HepG2 (cell line): ENCODE measurements around the gene MAP3K3. TPM values are rescaled to one million over a fixed set of nuclear protein-coding genes. Genes with fewer than 3 reads are reported as not detected.

Source experiments
- CBX1 ChIP-seq: IDR thresholded peaks from one replicate; pipeline ENCODE4 v1.6.1; 2016; ENCODE audit warnings: antibody characterized with exemption, low read depth
- ETV6 ChIP-seq: sonication (generic); formaldehyde crosslinking; conservative IDR thresholded peaks from 2 replicates; pipeline ENCODE4 v1.4.0; 2020; ENCODE audit warnings: missing genetic modification reagents
- FOXC1 ChIP-seq: sonication (generic); formaldehyde crosslinking; IDR thresholded peaks from 2 replicates; pipeline ENCODE4 v1.8.0; 2022; ENCODE audit warnings: mild to moderate bottlenecking, missing genetic modification reagents, borderline replicate concordance
- RBFOX2 ChIP-seq: fragments of 200-400 bp; formaldehyde crosslinking; IDR thresholded peaks from 2 replicates; pipeline ENCODE4 v1.6.1; 2017; ENCODE audit warnings: low read depth, mild to moderate bottlenecking, low read length
- YEATS2 ChIP-seq: sonication (generic); formaldehyde crosslinking; IDR thresholded peaks from 2 replicates; pipeline ENCODE4 v1.4.0; 2020; ENCODE audit warnings: missing genetic modification reagents, borderline replicate concordance
- ZBTB20 ChIP-seq: sonication (generic); formaldehyde crosslinking; IDR thresholded peaks from 2 replicates; pipeline ENCODE4 v1.8.1; 2023; ENCODE audit warnings: missing genetic modification reagents, low read depth, mild to moderate bottlenecking, borderline replicate concordance
- ZNF354B ChIP-seq: sonication (generic); formaldehyde crosslinking; IDR thresholded peaks from 2 replicates; pipeline ENCODE4 v1.8.0; 2022; ENCODE audit warnings: mild to moderate bottlenecking, missing genetic modification reagents
- ZNF629 ChIP-seq: sonication (generic); formaldehyde crosslinking; conservative IDR thresholded peaks from 2 replicates; pipeline ENCODE4 v1.5.0; 2020; ENCODE audit warnings: missing genetic modification reagents
- ZNF879 ChIP-seq: sonication (generic); formaldehyde crosslinking; IDR thresholded peaks from 2 replicates; pipeline ENCODE4 v1.8.1; 2023; ENCODE audit warnings: missing genetic modification reagents
- polyA plus RNA-seq, 8 experiments: library from polyadenylated mRNA; depleted of rRNA in 3 of 8; stranded (reverse) in 7 of 8; unstranded in 1 of 8; fragments of >200 nt; fragmentation: Illumina TruSeq in 4 of 8; extraction: Trizol in 4 of 8; gene quantifications; 2 replicates each; pipeline versions ENCODE4 v1.2.1 to v1.2.3, GENCODE V29; 2011 to 2016; ENCODE audit warnings: low read depth in 4 of 8, missing spikeins in 1 of 8, mixed read lengths in 1 of 8; ENCODE audit not compliant: insufficient read depth in 1 of 8
- total RNA-seq, 5 experiments: library from RNA; depleted of rRNA; stranded (reverse); fragments of >200 nt; fragmentation: Illumina TruSeq; extraction: Trizol; gene quantifications; 2 replicates each; pipeline ENCODE4 v1.2.3, GENCODE V29; 2016; ENCODE audit warnings: low read depth in 1 of 5
- TF ChIP-seq, protein P1 (sequence below): sonication (generic); formaldehyde crosslinking; IDR thresholded peaks from one replicate; pipeline ENCODE4 v1.5.1; 2020; ENCODE audit warnings: mild to moderate bottlenecking, missing genetic modification reagents; ENCODE audit errors: not compliant biosample characterization
- TF ChIP-seq, protein P2 (sequence below): sonication (generic); formaldehyde crosslinking; IDR thresholded peaks from 2 replicates; pipeline ENCODE4 v1.8.0; 2022; ENCODE audit warnings: mild to moderate bottlenecking, missing genetic modification reagents, moderate library complexity
- TF ChIP-seq, protein P3 (sequence below): IDR thresholded peaks from 2 replicates; pipeline ENCODE4 v1.6.1; 2016
- TF ChIP-seq, protein P4 (sequence below): sonication (generic); formaldehyde crosslinking; IDR thresholded peaks from 2 replicates; pipeline ENCODE4 v1.8.1; 2023; ENCODE audit warnings: missing genetic modification reagents, inconsistent platforms, borderline replicate concordance
- TF ChIP-seq, protein P5 (sequence below), 2 experiments: sonication (generic) in 1 of 2; formaldehyde crosslinking in 1 of 2; IDR thresholded peaks; 2 replicates each; pipeline versions ENCODE4 v1.4.0 to v1.6.1; 2018 to 2020; ENCODE audit warnings: missing genetic modification reagents in 2 of 2, borderline replicate concordance in 1 of 2, low read depth in 1 of 2, mild to moderate bottlenecking in 1 of 2, missing biosample characterization in 1 of 2

Gene MAP3K3
- total and polyA plus RNA-seq, 2 of the 13 experiments (the other 11 are each of a cell fraction or from before 2014, with no cell fraction given), result 17.7 to 21.8 TPM

DNA sequence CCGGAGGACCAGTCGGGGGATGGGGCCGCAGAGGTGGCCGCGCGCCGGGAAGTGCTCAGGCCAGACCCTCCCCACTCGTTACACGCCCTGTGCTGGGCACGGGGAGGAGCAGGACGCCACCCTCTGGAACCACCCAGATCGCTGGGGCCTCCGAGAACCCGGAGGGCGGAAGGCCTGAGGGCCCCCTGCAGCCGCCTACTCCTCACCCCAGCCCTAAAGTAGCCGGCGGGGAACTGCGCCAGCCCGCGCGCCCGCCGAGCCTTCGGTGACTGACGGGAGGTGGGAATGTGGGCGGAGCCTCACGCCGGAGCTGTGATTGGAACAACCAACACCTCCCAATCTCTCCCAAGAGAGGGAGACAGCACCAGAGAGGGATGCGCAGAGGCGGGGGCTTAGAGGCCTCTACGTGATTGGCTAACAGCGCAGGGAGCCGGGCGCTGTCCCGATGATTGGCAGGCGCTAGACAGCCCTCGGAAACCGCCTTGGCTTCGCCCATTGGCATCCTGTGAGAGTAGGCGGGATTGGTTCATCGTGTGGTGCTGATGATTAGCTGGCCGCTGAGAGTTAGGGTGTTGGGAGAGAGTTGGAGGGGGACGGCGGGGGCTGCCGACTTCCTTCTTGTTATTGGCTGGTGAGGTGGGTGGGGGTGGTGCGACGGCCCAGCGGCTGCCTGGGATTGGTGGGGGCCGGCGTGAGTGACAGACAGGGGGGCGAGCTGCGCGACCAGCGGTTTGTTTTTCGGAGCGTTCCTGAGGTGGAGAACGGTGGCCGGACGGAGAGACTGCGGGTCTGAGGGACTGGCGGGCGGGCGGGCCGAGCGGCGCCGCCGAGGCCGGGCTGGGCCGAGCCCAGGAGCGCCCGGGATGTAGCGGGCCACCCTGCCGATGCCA is at the start of gene MAP3K3 (continued):
- TF ChIP-seq, protein P1, sequence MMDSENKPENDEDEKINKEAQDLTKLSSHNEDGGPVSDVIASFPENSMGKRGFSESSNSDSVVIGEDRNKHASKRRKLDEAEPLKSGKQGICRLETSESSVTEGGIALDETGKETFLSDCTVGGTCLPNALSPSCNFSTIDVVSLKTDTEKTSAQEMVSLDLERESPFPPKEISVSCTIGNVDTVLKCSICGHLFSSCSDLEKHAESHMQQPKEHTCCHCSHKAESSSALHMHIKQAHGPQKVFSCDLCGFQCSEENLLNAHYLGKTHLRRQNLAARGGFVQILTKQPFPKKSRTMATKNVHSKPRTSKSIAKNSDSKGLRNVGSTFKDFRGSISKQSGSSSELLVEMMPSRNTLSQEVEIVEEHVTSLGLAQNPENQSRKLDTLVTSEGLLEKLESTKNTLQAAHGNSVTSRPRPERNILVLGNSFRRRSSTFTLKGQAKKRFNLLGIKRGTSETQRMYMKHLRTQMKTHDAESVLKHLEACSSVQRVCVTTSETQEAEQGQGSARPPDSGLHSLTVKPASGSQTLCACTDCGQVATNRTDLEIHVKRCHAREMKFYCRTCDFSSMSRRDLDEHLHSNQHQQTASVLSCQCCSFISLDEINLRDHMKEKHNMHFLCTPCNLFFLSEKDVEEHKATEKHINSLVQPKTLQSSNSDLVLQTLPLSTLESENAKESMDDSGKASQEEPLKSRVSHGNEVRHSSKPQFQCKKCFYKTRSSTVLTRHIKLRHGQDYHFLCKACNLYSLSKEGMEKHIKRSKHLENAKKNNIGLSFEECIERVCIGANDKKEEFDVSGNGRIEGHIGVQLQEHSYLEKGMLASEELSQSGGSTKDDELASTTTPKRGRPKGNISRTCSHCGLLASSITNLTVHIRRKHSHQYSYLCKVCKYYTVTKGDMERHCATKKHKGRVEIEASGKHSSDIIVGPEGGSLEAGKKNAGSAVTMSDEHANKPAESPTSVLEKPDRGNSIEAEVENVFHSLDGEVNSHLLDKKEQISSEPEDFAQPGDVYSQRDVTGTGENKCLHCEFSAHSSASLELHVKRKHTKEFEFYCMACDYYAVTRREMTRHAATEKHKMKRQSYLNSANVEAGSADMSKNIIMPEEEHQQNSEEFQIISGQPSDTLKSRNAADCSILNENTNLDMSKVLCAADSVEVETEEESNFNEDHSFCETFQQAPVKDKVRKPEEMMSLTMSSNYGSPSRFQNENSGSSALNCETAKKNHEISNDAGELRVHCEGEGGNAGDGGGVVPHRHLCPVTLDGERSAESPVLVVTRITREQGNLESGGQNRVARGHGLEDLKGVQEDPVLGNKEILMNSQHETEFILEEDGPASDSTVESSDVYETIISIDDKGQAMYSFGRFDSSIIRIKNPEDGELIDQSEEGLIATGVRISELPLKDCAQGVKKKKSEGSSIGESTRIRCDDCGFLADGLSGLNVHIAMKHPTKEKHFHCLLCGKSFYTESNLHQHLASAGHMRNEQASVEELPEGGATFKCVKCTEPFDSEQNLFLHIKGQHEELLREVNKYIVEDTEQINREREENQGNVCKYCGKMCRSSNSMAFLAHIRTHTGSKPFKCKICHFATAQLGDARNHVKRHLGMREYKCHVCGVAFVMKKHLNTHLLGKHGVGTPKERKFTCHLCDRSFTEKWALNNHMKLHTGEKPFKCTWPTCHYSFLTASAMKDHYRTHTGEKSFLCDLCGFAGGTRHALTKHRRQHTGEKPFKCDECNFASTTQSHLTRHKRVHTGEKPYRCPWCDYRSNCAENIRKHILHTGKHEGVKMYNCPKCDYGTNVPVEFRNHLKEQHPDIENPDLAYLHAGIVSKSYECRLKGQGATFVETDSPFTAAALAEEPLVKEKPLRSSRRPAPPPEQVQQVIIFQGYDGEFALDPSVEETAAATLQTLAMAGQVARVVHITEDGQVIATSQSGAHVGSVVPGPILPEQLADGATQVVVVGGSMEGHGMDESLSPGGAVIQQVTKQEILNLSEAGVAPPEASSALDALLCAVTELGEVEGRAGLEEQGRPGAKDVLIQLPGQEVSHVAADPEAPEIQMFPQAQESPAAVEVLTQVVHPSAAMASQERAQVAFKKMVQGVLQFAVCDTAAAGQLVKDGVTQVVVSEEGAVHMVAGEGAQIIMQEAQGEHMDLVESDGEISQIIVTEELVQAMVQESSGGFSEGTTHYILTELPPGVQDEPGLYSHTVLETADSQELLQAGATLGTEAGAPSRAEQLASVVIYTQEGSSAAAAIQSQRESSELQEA, result peak; percentile 93
- TF ChIP-seq, protein P2, sequence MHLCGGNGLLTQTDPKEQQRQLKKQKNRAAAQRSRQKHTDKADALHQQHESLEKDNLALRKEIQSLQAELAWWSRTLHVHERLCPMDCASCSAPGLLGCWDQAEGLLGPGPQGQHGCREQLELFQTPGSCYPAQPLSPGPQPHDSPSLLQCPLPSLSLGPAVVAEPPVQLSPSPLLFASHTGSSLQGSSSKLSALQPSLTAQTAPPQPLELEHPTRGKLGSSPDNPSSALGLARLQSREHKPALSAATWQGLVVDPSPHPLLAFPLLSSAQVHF (CRISPR knock-in tag), result no peak
- TF ChIP-seq FOXC1 (CRISPR knock-in tag) (peak; percentile 90), ZNF354B (CRISPR knock-in tag) (no peak), ZBTB20 (CRISPR knock-in tag) (peak; percentile 83; the same call in 1 of the 2 replicates), YEATS2 (peak; percentile 74), CBX1 (peak; percentile 45), ZNF879 (CRISPR knock-in tag) (peak; percentile 78; the same call in 1 of the 2 replicates), ETV6 (CRISPR knock-in tag) (0 out of 2 replicates have a peak, but pooled peaks have one; percentile 32), RBFOX2 (peak; percentile 88), ZNF629 (peak; percentile 35; the same call in 1 of the 2 replicates)
- TF ChIP-seq, protein P3, sequence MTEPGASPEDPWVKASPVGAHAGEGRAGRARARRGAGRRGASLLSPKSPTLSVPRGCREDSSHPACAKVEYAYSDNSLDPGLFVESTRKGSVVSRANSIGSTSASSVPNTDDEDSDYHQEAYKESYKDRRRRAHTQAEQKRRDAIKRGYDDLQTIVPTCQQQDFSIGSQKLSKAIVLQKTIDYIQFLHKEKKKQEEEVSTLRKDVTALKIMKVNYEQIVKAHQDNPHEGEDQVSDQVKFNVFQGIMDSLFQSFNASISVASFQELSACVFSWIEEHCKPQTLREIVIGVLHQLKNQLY (CRISPR knock-in tag), result peak; percentile 16; the same call in 1 of the 2 replicates
- TF ChIP-seq, protein P4, sequence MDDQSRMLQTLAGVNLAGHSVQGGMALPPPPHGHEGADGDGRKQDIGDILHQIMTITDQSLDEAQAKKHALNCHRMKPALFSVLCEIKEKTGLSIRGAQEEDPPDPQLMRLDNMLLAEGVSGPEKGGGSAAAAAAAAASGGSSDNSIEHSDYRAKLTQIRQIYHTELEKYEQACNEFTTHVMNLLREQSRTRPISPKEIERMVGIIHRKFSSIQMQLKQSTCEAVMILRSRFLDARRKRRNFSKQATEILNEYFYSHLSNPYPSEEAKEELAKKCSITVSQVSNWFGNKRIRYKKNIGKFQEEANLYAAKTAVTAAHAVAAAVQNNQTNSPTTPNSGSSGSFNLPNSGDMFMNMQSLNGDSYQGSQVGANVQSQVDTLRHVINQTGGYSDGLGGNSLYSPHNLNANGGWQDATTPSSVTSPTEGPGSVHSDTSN, result peak; percentile 97; the same call in 1 of the 2 replicates
- TF ChIP-seq, protein P5, sequence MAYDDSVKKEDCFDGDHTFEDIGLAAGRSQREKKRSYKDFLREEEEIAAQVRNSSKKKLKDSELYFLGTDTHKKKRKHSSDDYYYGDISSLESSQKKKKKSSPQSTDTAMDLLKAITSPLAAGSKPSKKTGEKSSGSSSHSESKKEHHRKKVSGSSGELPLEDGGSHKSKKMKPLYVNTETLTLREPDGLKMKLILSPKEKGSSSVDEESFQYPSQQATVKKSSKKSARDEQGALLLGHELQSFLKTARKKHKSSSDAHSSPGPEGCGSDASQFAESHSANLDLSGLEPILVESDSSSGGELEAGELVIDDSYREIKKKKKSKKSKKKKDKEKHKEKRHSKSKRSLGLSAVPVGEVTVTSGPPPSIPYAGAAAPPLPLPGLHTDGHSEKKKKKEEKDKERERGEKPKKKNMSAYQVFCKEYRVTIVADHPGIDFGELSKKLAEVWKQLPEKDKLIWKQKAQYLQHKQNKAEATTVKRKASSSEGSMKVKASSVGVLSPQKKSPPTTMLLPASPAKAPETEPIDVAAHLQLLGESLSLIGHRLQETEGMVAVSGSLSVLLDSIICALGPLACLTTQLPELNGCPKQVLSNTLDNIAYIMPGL (CRISPR knock-in tag; IDR thresholded peaks at IDR 0.05; ENCODE audit: borderline replicate concordance in 1 of 2, low read depth in 1 of 2), result peak; percentile 70 to 85
